CD4-positive, alpha-beta T cell treated with Interleukin-1 beta for 1 hour (primary cell): ENCODE measurements around the gene IL9R.
"Not testable (repeated sequence)": the region's sequence is repeated elsewhere in the genome, so short reads cannot be mapped to it uniquely, and the experiment has no call there.

ENCODE experiments used
- DNase-seq, 2 donors: peaks; one replicate each; pipeline ENCODE4 v3.0.0-alpha.2; 2020 to 2022

IL9R gene

DNA sequence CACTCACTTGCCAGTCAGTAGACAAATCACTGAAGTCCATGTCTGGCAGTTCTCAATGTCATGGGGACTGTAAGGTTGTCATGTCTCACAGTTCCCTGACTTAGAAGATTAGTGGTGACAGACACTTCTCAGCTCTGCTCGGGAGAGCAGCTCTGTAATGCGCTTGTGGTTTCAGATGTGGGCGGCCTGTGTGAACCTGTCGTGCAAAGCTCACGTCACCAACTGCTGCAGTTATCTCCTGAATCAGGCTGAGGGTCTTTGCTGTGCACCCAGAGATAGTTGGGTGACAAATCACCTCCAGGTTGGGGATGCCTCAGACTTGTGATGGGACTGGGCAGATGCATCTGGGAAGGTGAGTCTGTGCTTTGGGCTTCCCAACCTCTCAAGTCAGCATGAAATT is at the start of gene IL9R:
Gene IL9R, plus strand, starts transcription at position 261 of the 400 bp plus-strand sequence. Its CDS starts 64 bp downstream, at position 325.
- DNase-seq: peak in 1 of 2 donors; percentile 24

- no peak for DNase-seq
Observed at GRCh38 chrX:155949098-155949497, 48.4 kb upstream of the IL9R start.

GRCh38 chrX:155951237-155951789 is 46.2 kb upstream of the IL9R start:
- DNase-seq: no peak

DNA sequence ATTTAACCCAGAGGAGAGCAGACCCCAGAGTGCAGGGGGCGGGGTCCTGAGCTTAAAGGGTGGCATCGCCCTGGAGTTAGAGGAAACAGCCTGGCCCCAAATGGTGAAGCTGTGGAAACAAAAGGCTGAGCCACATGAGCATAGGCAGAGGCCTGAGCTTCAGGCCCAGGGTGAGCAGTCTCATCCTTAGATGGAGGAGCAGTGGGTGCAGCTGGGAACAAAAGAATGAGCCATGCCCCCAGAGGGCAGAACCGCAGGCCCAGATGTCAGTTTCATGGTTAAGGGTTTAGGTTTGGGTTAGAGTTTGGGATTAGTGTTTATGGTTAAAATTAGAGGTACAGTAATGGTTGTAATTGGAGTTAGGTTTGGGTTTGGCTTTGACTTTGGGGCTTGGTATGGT is 44.4 kb upstream of the IL9R start:
- DNase-seq: no peak

GRCh38 chrX:155954793-155955192 is 42.7 kb upstream of the IL9R start:
- no peak for DNase-seq

GRCh38 chrX:155956099-155956498 is 41.4 kb upstream of the IL9R start:
- DNase-seq: no peak

DNA sequence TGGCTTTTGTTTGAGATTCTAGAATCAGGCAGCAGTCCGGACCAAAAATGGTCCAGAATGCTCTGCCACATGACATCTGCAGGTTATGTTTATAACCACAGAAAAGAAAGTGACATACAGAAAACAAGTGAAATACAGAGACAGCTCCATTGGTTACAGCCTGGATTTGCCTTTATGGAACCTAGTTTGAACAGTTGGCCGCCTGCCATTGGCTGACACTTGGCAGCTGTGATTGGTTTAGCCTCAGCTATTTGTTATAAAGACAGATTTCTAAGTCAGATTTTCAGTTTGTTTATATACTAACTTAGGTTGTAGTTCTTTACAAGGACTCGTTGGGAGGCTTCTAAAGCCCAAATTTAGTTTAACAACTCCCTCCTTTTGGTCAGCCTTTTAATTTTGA is 40.8 kb upstream of the IL9R start:
- DNase-seq: no peak

DNA sequence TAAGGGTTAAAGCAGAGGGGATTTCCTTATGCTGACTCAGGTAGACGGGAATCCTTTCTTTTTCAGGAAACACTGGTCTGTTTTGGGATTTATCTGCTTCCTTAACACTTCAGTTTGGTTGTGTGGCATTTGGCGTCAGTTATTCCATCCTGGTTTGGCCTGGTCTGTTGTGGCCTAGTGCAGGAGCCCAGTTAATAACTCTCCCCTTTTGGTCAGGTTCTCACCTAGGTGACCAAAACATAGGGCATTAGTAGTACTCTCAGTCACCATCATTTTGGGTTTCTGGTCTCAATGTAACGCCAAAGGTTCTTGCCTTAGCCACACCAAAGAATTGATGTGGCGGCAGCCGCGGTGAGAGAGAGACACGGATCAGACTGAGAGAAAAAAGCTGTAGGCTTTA is 39.7 kb upstream of the IL9R start:
- DNase-seq: no peak

- DNase-seq: no peak
Observed at GRCh38 chrX:155959018-155959587, 38.4 kb upstream of the IL9R start.

- DNase-seq: no peak
Observed at GRCh38 chrX:155962906-155963305, 34.6 kb upstream of the IL9R start.

GRCh38 chrX:155966876-155967275 is 30.6 kb upstream of the IL9R start:
- DNase-seq: peak; percentile 11 to 33

DNA sequence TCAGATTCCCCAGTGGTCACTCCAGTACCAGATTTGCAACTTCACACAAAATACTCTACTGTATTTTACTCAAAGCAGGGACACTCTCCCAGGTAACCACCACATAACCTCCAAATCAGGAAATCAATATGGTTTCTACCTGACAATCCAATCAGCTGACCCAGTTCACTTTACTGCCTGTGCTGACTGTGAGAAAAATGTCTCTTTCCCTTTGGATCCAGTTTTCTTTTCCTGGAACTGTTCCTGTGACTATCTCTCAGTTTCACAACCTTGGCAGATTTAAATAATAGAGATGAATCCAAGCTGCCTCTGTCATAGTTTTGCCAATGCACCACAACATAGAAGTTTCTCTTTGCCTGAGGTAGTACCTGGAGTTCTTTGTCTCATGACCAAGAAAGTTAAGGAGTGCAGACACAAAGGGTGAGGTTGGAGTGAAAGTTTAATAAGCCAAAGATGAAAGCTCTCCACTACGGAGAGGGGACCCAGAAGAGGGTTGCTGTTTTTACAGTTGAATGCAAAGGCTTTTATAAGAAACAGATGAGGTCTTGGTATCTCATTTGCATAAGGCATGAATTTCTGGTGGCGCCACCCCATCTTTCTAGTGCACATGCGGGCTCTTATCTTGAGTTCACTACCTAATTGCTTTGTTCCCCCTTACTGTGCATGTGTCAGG is 29.7 kb upstream of the IL9R start:
- no peak for DNase-seq

GRCh38 chrX:155968326-155968661 is 29.2 kb upstream of the IL9R start:
- DNase-seq: no peak

GRCh38 chrX:155968791-155969190 is 28.7 kb upstream of the IL9R start:
- DNase-seq: no peak

GRCh38 chrX:155971658-155972057 is 25.8 kb upstream of the IL9R start:
- not testable (repeated sequence) for DNase-seq

GRCh38 chrX:155972241-155972640 is 25.3 kb upstream of the IL9R start:
- DNase-seq: not testable (repeated sequence)

DNA sequence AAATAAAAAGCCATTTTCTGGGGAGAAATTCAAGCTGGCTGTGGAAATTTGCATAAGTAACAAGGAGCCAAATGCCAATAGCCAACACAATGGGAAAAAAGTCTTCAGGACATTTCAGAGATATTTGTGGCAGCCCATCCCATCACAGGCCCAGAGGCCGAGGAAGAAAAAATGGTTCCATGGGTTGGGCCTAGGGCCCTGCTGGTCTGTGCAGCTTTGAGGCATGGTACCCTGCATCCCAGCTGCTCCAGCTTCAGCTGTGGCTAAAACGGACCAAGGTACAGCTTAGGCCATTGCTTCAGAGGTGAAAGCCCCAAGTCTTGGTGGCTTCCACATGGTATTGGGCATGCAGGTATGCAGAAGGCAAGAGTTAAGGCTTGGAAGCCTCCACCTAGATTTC is 14.2 kb upstream of the IL9R start:
- no peak for DNase-seq

- no peak for DNase-seq
Observed at GRCh38 chrX:155985208-155985607, 12.3 kb upstream of the IL9R start.

DNA sequence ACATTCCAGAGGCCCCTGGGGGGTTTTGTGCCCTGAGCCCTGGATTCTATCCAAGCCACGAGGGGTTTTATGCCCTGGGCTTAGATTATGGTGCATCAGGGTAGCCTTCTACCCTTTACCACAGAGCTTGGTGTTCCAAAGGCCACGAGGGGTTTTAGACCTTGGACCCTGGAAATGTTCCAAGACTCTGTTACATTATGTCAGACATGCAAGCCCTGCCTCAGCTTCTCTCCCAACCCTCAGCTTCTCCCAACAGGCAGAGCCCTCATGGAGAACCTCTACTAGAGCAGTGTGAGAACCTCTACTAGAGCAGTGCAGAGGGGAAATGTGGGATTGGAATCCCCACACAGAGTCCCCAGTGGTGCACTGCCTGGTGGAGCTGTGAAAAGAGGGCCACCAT is 10.5 kb upstream of the IL9R start:
- not testable (repeated sequence) for DNase-seq

DNA sequence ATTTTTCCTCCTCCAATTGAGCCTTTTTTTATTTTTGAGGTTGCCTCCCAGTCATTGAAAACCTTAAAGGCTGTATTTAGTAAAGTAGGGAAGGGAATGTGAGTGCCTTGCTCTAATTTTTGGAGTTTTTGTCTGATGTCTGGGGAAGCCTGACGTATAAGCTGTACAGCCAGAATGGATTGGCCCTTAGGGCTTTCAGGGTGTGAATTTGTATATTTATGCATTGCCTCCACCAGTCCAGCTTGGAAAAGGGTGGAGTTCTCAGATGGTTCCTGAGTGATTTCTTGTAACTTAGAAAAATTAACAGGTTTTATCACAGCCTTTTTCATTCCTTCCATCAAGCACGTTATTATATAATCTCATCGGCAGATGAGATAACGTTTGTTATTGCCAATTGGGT is 8.6 kb upstream of the IL9R start:
- no peak for DNase-seq

DNA sequence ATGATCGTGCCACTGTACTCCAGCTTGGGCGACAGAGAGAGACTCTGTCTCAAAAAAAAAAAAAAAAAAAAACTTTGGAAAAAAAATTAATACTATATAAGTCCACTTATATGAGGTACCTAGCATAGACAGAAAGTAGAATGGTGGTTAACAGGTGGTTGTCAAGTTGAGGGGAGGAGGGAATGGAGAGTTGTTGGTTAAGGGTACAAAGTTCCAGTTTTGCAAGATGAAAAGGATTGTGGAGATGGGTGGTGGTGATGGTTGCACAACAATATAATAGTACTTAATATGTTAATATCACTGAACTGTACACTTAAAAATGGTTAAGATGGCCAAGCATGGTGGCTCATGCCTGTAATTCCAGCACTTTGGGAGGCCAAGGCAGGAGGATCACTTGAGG is 4.1 kb upstream of the IL9R start:
- DNase-seq: no peak

GRCh38 chrX:155995321-155995875 is 2.1 kb upstream of the IL9R start:
- DNase-seq: no peak

GRCh38 chrX:155998116-155998515 is 620 bp downstream of the IL9R start:
- no peak for DNase-seq

DNA sequence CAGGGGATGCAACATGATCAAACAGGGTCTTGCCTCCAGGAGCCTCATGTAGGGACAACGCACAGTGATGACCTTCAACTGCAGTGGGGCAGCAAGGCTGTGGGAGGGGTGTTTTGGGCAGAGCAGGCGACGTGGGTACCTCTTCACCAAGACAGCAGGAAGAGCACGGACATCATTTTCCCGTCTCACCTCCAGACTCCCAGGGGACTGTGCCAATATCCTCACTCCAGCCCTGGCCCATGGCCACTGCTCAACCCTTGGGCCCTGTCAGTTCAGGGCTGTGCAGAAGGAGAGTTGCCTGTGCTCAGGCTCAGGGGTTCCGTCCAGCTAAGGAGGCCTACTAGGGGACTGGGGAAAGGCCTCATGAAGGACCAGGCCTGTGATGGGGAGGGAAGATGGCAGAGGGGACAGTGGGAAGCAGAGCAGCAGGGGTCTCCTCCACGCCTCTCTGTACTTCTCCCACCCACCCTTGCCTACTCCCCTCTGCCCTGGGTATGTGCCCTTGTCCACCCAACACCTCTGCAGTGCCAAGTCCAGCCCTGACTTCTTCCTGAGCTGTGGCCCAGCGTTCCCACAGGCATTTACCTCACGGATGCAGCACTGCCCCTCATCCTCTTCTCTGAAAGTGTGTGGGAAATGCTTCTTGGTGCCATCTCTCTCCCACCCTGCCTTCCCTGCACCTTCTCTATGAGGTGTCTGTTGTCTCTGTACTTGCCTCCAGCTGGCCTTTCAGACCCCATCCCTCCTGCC is 1.4 kb downstream of the IL9R start:
- DNase-seq: no peak
